Measurements from ENCODE around the gene MSI2. TPM values are rescaled to one million over a fixed set of nuclear protein-coding genes. Genes with fewer than 3 reads are reported as not detected.

The MSI2 gene
- total RNA-seq, 2 experiments from 2014 or later: 59.6 to 61.7 TPM

DNA sequence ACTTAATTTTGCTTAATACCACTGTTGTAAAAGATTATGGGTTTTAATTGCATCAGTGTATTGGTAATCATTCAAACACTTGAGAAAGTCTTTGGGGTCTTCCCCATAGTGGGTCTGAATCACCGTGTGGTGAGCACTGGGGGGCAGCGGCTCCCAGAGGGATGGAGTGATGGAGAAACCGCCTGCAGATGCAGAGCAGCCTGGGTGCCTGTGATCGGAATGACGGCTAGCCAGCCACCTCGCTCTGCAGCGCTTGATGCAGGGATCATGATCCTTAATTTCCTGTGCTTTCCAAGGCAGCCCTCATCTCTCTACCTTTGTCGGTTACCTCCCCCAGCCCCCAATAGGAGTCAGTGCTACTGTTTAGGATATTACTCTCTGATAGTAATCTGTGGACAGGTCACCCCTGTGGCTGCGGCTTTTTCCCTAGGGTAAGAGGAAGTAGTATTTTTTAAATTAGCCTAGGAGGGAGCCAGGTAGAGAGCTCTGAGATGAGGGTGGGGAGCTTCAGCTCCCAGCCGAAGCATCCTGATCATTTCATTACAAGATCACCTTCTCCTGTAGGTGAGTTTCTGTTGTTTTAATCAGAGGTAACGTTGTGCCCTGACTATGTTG lies 135.6 kb downstream of the MSI2 start:
- POLR2A ChIA-PET: interaction anchor here (0.6 kb wide), 1 partner anchor 93 kb away, joined by 3 read pairs; no protein-coding TSS in a partner anchor
- CTCF ChIA-PET: interaction anchor here (0.6 kb wide), 1 partner anchor 11 kb away, joined by 3 read pairs; no protein-coding TSS in a partner anchor

DNA sequence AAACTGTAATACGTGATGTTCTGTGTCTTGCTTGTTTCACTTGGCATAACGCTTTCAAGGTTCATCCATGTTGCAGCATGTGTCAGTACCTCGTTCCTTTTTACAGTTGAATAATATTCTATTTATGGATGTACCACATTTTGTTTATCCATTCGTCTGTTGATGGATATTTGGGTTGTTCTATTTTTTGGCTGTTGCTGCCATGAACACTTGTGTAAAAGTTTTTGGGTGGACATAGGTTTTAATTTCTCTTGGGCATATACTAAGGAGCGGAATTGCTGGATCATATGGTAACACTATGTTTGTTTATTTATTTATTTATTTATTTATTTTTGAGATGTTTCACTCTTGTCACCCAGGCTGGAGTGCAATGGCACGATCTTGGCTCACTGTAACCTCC lies 137.0 kb downstream of the MSI2 start:
- Mint-ChIP-seq H3K27me3 (no peaks in the 10 kb centered on the region), H3K27ac (no peak overlapping the region), H3K9me3 (peaks cover 7% of the 10 kb centered on the region), H3K36me3 (ENCODE audit: low read depth) (peaks cover 34% of the 10 kb centered on the region), H3K4me1 (ENCODE audit: low read depth) (peaks cover 14% of the 10 kb centered on the region), H3K4me3 (no peak overlapping the region)
- intact Hi-C loops (cut with micrococcal nuclease): no loop called here
- POLR2A ChIA-PET: no interaction called here
- no peak for DNase-seq
- CTCF ChIA-PET: no interaction called here
- TF ChIP-seq, protein P1, sequence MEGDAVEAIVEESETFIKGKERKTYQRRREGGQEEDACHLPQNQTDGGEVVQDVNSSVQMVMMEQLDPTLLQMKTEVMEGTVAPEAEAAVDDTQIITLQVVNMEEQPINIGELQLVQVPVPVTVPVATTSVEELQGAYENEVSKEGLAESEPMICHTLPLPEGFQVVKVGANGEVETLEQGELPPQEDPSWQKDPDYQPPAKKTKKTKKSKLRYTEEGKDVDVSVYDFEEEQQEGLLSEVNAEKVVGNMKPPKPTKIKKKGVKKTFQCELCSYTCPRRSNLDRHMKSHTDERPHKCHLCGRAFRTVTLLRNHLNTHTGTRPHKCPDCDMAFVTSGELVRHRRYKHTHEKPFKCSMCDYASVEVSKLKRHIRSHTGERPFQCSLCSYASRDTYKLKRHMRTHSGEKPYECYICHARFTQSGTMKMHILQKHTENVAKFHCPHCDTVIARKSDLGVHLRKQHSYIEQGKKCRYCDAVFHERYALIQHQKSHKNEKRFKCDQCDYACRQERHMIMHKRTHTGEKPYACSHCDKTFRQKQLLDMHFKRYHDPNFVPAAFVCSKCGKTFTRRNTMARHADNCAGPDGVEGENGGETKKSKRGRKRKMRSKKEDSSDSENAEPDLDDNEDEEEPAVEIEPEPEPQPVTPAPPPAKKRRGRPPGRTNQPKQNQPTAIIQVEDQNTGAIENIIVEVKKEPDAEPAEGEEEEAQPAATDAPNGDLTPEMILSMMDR (IDR thresholded peaks at IDR 0.05): no peak
- no peak for ATAC-seq

More for the DNA sequence above, 135.6 kb downstream of the MSI2 start:
- H3K27ac Mint-ChIP-seq: no peak overlapping the region
- intact Hi-C loops (cut with micrococcal nuclease): no loop called here
- peaks cover 15% of the 10 kb centered on the region for H3K9me3 Mint-ChIP-seq
- TF ChIP-seq, protein P1 (IDR thresholded peaks at IDR 0.05): no peak
- no peaks in the 10 kb centered on the region for H3K27me3 Mint-ChIP-seq
- ATAC-seq (no peak), DNase-seq (no peak)
- peaks cover 14% of the 10 kb centered on the region for H3K4me1 Mint-ChIP-seq (ENCODE audit: low read depth)
- H3K36me3 Mint-ChIP-seq (ENCODE audit: low read depth): peaks cover 44% of the 10 kb centered on the region
- H3K4me3 Mint-ChIP-seq: no peak overlapping the region

DNA sequence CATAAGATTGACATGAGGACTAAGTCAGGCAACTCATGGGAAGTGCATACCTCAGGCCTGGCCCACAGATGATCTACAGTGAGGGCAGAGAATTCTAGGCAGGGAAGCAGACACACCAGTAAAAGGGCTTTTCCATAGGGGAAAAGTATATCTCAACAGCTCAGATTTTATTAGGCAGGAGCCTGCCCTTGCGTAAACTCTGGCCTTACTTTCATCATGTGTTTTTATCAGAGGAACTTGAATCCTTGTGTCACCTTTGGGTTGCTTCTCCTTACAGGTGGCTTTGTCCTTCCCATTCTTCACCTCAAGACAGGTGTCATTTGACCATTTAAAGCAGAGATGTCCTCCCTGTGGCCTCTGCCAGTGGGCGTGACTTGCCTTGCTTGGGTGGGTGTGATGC lies 138.1 kb downstream of the MSI2 start:
- no peak overlapping the region for H3K27ac Mint-ChIP-seq
- peaks cover 5% of the 10 kb centered on the region for H3K9me3 Mint-ChIP-seq
- POLR2A ChIA-PET: interaction anchor here (0.6 kb wide), 1 partner anchor 105 kb away, joined by 3 read pairs; no protein-coding TSS in a partner anchor
- no peak overlapping the region for H3K4me3 Mint-ChIP-seq
- H3K4me1 Mint-ChIP-seq (ENCODE audit: low read depth): peaks cover 12% of the 10 kb centered on the region
- H3K27me3 Mint-ChIP-seq: no peaks in the 10 kb centered on the region
- TF ChIP-seq, protein P1 (IDR thresholded peaks at IDR 0.05): no peak
- peaks cover 30% of the 10 kb centered on the region for H3K36me3 Mint-ChIP-seq (ENCODE audit: low read depth)
- CTCF ChIA-PET: no interaction called here
- intact Hi-C loops (cut with micrococcal nuclease): no loop called here
- ATAC-seq: no peak
- DNase-seq: no peak

DNA sequence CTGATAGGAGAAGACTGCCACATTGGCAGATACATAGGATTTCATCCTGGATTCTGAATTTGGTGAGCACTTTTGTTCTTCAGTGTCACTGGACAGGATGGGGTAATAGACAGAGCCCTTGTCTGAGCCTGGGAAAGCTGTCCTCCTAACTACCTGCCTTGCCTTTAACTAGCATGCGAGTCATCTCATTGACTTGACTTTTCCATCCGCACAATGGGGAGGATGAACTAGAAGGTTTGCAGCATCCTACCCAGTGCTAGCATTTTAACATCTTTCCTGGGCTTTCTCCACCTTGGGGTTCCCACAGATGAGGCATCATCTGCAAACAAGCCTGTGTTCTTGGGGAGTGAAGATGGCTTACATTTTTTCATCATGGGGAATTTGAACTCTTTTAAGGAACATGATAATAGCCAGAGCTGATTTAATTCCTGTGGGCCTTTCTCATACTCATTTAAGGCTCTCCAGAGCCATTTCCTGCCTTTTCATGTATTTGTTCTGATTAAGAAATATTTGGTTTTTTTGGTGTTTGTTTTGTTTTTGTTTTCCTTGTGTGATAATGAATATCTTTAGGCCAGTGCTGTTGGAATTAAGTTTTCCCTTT lies 139.5 kb downstream of the MSI2 start:
- Mint-ChIP-seq H3K4me1 (ENCODE audit: low read depth) (peaks cover 11% of the 10 kb centered on the region), H3K4me3 (no peak overlapping the region), H3K27me3 (no peaks in the 10 kb centered on the region), H3K36me3 (ENCODE audit: low read depth) (peaks cover 25% of the 10 kb centered on the region), H3K9me3 (peaks cover 5% of the 10 kb centered on the region), H3K27ac (no peak overlapping the region)
- intact Hi-C loops (cut with micrococcal nuclease): no loop called here
- TF ChIP-seq, protein P1 (IDR thresholded peaks at IDR 0.05): no peak
- ATAC-seq: no peak
- no peak for DNase-seq
- POLR2A ChIA-PET: no interaction called here
- CTCF ChIA-PET: interaction anchor here (1.3 to 1.5 kb wide), 2 partner anchors 28 to 153 kb away, joined by 3 to 4 read pairs; no protein-coding TSS in a partner anchor

DNA sequence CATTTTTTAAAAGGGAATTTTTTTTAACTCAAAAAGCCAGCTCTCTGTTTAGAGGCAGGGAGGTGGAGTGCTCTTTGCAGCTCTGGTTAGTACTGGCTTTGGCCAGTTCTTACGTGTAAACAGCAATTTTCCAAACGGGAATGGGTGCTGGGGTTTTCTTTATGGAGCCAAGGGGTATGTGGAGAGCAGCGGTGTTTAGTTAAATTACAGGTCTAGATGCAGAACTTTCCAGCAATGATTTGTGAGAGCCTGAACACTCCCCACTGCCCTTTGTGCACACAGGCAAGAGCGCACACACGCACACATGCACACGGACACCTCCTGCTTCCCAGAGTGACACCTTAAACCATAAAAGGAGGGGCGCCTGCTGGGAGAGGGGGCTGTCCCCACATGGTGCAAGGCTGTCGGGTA lies 140.2 kb downstream of the MSI2 start:
- Mint-ChIP-seq H3K27me3 (no peaks in the 10 kb centered on the region), H3K9me3 (peaks cover 5% of the 10 kb centered on the region), H3K4me3 (no peak overlapping the region), H3K4me1 (ENCODE audit: low read depth) (peaks cover 11% of the 10 kb centered on the region), H3K27ac (no peak overlapping the region), H3K36me3 (ENCODE audit: low read depth) (peaks cover 18% of the 10 kb centered on the region)
- TF ChIP-seq, protein P1 (IDR thresholded peaks at IDR 0.05): no peak
- CTCF ChIA-PET: interaction anchor here (1.5 kb wide), 1 partner anchor 154 kb away, joined by 4 read pairs; no protein-coding TSS in a partner anchor
- DNase-seq (no peak), ATAC-seq (no peak)
- intact Hi-C loops (cut with micrococcal nuclease): no loop called here
- POLR2A ChIA-PET: no interaction called here

Data from activated CD8-positive, alpha-beta T cell treated with anti-CD3 and anti-CD28 coated beads for 36 hours (primary cell).